NCI-H748 (cell line): ENCODE results near the gene KLHL3.

Source experiments
- DNase-seq: peaks from one replicate; lab custom pipeline; 2025; ENCODE audit not compliant: unreplicated experiment; lab: John Stamatoyannopoulos, UW

KLHL3 gene

GRCh38 chr5:137743031-137743640, 7.2 kb upstream of the KLHL3 start:
- peak; percentile 73 for DNase-seq

- DNase-seq, result peak; percentile 84
Observed at GRCh38 chr5:137741718-137742117, 5.8 kb upstream of the KLHL3 start.

DNA sequence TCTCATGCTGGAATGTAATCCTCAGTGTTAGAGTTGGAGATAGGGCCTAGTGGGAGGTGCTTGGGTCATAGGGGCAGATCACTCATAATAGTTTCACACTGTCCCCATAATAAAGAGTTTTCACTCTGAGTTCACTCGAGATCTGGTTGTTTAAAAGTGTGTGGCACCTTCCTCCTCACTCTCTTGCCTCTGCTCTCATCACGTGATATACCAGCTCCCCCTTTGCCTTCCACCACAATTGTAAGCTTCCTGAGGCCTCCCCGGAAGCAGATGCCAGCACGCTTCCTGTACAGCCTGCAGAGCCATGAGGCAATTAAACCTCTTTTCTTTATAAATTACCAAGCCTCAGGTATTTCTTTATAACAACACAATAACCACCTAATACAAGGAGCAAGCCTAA, 3.8 kb upstream of the KLHL3 start:
- DNase-seq, result no peak

GRCh38 chr5:137738947-137739346, 3.1 kb upstream of the KLHL3 start:
- DNase-seq, result no peak

DNA sequence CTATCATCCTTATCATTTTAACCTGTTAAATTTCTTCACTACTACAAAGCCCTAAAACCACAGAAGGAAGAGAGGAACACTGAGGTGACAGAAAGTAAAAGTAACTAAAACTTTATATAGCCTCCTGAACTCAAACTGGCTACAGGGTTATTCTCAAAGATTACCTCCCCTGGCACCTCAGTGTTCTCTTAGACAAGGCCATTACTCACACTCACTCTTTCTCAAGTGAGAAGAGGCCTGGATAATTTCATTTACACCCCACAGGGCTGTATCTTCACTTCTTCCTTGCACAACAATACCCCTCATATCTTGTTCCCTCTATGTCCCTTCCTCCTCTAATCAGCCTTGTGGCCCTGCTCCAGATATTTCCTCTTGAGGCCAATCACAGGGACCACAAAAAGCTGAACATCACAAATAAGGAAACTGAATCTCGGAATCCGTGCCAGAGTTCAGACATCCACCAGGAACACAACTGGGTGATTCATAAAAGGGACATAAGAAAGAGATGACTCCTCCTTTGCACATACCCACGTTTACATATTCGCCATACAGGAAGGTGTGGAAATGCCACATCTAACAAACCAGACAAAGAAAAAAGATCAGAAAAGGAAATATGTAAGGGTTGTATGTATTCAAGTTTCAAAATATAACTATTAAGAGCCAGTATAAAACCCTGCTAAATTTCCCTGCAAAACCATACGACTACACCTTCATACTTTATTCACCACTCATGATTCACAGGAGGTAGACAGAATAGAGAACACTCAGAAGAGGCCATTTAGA, 1.7 kb upstream of the KLHL3 start:
- DNase-seq, result no peak

DNA sequence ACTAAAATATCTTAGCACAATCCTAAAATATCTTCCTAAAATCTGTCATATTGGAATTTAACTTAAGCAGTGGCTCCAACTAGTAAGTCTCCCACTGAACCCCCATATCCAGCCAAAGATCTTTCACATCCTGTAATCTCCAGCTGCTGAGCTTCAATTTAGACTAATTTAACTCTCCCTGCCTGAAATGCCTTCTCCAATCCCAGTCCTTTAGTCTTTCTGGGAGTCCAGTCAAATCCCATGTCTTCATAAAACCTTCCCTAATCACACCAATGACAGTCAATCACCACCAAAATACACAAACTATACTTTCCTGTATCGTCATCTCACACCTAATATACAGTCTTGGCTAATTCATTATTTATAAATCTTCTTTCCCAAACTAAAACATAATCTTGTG, 607 bp upstream of the KLHL3 start:
- no peak for DNase-seq

GRCh38 chr5:137734962-137735554, 831 bp downstream of the KLHL3 start:
- peak; percentile 39 for DNase-seq

DNA sequence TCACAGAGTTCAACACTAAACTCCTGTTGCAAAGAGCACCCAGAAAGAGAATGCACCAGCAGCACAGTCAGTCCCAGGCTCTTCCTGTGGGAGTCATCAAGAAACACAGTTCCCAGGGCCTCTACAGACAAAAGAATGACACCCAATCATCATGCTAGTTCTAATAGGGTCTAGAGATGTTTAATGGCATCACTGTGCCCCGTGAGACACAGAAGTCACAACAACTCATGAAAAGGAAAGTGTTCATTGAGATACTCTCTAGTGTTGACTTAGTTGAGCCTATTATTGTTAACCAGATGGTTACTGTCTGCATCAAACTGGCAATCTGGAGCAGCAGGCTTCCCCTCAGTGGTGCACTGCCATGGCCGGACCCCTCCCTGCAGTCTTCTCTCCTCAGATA, 1.6 kb downstream of the KLHL3 start:
- DNase-seq, result peak; percentile 17

DNA sequence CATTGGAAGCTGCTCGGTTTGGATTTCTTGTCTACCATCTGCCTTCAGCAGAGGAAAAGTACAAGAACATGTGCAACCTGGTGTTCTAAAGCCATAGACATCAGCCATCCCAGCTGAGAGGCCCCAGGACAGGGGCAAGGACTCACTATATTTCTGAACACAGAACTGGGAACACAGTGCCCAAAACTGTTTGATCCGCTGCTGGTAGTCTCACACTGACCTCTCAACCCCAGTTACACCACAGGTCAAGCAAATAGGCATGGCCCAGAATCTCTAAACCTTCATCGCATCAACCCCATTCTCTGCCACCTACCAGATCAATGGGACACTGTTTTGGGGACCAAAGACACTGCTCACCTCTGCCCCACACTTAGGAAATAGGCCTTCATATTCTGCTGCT, 2.0 kb downstream of the KLHL3 start:
- DNase-seq, result no peak

DNA sequence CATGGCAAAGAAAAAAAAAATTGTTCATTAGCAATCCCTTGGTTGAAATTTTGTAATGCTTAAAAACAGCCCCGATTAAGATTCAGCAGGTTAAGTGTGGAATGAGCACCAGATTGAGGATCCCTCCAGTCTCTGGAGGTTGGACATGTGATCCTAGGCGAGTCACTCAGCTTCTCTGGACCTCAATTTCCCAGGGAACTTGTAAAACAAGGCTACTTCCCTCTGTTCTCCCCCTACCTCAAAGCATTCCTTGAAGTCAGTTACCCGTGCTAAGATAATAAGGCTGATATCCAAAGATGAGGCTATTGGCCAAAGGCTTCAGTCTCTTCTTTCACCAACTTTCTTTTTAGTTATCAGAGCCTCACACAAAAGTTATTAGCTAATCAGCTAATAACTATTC, 2.9 kb downstream of the KLHL3 start:
- DNase-seq, result no peak

DNA sequence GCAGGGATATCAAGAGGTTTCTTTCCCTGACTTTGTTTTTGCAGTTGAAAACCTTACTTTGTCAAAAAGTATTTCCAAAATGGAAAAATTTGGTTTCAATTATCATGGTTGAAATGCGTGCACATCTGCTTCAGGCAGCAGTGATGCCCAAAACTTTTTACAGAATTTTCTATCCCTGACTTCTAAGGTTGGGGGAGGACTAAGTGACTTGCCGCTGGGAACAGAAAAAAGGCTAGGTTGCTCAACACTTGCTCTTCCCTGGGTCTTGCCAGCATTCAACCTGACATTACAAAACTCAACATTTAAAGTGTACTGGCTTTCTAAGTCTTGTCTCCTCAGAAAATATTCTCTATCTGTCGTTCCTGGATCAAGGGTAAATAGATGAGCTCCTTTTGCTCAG, 4.7 kb downstream of the KLHL3 start:
- no peak for DNase-seq

DNA sequence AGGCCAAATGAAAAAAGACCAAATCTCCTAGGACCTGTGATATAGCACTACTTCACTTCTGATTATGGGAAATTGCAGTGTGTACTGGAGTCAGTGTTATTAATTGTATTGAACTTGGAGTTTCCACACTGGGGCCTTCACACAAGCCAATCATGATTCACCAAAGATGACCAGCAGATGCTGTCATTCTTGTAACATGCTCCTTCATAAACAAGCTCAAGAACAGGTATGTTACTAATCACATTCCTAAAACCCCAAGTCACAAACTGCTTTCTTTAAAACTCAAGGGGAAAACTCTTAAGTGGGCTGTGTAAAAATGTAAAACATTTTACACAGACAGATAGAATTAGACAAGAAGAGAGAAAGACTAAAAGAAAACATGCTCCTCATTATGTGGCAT, 5.6 kb downstream of the KLHL3 start:
- no peak for DNase-seq

- DNase-seq, result no peak
Observed at GRCh38 chr5:137728048-137728447, 7.8 kb downstream of the KLHL3 start.

DNA sequence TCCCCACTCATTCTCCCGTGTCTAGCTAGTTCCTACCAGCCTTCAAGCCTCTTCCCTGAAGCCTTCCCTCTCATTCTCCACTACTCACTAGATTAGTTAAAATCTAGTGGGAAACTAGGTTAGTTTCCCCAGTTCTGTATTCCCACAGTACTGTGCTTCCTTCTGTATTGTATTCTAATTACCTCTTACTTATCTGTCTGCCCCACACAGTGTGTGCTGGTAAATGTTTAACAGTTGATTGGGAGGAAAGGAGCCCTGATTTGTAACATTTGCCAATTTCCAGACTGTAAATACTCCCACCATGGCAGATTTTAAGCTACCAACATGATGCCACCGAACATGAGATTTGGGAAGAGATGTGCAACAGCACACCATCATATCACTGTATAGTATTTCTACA, 8.3 kb downstream of the KLHL3 start:
- no peak for DNase-seq

GRCh38 chr5:137724251-137724650, 11.6 kb downstream of the KLHL3 start:
- DNase-seq, result no peak

DNA sequence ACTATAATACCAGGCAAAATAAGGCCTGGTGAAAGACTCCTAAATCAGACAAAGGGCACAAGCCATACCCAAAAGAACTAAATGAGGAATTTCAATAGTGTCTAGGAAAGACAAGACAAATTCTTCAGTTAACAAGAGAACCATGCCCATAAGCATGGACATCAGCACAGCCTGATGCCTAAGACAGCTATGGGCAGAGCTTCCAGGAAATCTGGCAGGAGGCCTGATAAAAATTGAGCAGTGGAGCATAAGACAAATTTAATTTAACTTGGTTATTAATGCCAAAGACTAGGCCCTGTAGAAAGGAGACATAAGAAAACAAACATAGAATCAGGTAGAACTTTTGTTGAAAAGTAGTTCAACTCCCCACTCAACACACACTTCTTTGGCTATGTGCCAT, 17.3 kb downstream of the KLHL3 start:
- DNase-seq, result no peak

DNA sequence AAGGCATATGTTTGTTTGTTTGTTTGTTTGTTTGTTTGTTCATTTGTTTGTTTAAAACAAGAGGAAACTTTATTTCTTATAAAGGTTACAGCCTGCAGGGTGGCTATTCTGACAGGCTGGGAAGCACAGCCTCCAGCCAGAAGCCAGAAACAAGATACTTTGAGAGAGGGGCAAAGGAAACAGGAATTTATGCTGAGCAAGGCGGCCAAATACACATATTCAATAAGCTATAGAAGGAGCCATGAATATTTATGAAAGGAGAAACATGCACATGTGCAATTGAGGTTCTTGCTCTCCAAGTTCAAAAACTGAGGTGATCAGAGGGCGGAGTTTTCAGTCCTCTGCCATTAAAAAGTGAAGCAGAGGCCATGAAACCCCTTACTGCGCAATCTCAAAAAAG, 19.6 kb downstream of the KLHL3 start:
- no peak for DNase-seq

DNA sequence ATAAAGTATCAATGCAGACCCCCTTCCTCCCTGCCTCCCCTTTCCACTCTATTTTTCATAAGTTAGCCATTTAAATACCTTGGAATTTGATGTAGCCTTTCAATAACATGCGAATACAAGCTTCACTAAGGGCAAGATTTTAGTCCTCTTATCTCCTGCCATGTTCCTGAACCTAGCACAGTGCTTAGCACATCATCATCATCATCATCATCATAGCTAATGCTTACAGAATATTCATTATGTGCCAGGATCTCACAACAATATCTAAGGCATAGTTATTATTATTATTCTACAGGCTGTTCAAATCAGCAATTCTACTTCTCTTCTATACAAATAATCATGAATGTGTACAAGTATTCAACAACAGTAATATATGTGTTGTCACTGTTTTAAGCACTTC, 20.4 kb downstream of the KLHL3 start:
- DNase-seq, result no peak

DNA sequence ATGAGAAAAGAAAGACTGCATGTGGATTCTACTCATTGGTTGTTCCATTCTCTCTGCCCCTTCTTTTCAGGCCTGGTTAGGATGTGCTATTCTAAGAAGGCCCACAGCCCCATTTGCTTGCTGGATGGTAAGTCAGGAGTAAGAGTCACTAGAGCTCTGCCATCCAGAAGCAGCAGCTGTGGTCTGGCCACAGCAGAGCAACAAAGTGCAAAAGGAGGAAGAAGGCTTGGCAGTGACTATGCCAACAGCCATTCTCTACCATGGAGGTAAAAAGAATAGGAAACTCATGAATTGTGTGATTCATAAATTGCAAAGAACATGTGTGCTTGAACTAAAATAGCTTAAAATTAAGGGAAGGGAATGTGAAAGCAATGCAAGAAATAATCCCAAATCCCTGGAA, 20.9 kb downstream of the KLHL3 start:
- DNase-seq, result no peak

DNA sequence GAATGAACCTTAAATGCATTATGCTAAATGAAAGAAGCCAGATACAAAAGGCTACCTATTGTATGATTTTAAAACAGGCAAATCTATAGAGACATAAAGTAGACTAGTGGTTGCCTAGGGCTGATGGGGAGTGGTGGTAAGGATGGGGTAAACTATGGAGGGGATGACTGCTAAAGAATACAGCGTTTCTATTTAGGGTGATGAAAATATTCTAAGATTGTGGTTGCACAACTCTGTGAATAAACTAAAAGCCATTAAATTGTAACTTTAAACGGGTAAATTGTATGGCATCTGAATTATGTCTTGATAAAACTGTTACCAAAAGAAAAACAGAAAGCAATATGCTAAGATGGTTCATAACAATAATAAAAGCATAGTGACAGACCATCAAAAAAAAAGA, 21.4 kb downstream of the KLHL3 start:
- DNase-seq, result no peak

DNA sequence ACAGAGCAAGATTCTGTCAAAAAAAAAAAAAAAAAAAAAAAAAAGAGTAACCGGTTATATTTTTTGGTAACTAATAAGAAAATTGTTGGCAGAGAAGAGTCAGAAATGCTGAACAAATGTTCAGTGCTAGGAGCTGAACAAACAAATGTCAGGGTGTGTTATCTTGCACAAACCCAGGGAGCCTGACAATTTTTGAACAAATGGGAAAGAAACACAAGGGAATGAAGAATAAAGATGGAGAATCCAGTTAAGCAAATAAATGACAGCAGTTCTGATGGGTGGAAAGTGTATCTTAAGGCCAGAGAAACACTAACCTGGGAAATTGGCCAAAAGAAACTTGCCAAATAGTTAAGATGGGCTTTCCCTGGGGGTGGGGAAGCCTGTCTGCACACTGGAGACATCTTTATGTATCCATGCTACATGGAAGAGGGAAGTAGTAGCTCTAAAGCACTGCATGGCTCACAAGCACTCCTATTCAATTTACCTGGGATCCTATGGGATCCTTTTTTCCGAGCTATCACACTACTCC, 23.7 kb downstream of the KLHL3 start:
- no peak for DNase-seq

DNA sequence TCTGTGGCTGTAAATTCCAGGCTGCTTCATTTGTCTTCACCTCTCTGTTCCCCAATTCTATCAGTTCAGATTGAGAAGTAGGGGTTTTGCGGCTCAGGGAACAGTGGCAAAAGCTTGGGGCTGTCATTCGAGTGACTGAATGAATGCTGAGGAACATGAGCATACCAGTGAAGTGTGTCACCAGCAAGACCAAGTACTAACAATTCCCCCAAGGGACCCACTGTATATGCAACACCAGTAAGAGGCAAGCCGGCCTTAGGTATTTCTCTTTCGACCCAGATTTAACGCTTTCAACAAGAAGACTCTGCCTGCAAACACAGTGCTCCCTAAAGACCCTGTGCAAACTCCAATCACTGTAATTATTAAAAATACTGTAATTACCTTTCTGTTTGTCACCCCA, 25.8 kb downstream of the KLHL3 start:
- DNase-seq, result no peak
